GM21786 (cell line): ENCODE data around the gene POLR2J2.
A peak's percentile ranks its signal among the peaks of the same experiment; 100 is the strongest.
"Not testable (repeated sequence)": the region's sequence is repeated elsewhere in the genome, so short reads cannot be mapped to it uniquely, and the experiment has no call there.

Experiments
- ATAC-seq: cut with Tn5 transposase; IDR thresholded peaks from one replicate; pipeline ENCODE4 v1.9.1; 2021; ENCODE audit not compliant: unreplicated experiment

Gene POLR2J2

DNA sequence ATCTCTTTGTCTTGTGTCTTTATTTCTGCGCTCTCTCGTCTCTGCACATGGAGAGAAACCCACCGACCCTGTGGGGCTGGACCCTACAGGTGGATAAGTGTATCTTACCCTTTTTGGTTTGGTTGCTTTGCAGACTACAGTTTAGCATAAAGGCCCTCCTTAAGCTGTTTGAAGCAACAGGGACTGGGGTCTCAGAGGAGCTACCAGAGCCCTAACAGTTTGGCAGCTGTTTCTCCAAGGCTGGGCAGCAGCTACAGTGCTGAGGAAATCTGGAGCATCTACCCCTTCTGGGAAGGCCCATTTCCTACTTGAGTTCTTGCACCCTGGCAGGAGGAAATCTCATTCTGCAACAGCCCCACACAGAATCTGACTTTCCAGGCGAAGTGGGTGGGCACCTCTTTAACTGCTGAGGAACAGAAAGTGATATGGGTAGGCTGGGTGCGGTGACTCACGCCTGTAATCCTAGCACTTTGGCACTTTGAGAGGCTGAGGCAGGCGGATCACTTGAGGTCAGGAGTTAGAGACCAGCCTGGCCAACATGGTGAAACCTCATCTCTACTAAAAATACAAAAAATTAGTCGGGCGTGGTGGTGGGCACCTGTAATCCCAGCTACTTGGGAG is 2.1 kb upstream of the POLR2J2 start:
- ATAC-seq: not testable (repeated sequence)

DNA sequence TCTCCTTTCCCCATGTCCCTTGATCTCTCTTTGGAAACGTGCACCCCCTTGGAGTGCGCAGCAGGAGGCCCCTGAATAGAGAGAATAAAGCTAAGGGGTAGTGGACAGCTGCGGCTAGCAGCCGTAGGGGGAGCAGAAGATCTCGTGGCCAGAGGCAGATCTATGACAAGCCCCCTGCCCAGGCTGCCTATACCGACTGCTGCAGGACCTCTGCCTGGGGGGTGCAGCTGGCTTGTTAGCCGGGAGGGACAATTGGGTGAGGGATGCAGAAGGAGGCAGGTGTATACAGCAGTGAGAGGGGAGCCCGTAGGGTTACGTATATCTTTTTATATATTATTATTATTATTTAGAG is 469 bp upstream of the POLR2J2 start:
- peak; percentile 32 for ATAC-seq

DNA sequence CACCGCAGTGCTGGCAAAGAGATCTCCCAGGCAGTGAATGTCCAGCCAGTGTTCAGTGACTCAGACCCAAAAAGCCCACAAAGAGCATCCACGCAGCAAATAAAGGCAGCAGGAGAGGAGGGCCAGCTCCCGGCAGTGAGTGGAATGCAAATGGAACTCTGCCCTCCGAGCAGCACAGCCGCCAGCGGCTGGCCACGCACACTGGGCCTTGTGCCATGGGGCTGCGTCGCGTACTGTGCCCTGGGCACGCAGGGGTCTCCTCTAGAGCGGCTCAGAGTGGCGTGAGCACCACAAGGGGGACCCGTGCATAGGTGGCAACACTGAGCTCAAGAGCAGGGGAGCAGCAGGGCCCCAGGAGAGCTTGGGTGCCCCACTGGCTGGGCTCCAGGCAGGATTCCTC is 3.9 kb downstream of the POLR2J2 start:
- ATAC-seq: not testable (repeated sequence)

DNA sequence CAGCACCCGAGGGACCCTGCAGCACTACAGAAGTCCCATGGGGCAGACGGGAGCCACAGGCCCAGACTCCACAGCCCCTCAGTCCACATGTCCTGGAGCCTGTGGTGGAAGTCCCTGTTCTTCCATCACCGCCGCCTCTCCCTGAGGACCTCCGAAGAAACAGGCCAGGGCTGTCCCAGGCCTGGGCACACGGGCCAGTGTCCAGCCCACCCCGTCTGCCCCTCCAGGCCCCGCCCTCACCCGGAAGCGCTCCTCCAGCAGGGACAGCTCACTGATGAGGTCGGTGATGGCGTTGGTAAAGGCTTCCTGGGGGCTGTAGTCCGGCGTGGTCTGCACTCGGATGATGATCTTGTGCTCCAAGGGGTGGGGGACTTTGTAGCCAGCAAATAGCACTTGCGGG is 4.6 kb downstream of the POLR2J2 start:
- not testable (repeated sequence) for ATAC-seq

DNA sequence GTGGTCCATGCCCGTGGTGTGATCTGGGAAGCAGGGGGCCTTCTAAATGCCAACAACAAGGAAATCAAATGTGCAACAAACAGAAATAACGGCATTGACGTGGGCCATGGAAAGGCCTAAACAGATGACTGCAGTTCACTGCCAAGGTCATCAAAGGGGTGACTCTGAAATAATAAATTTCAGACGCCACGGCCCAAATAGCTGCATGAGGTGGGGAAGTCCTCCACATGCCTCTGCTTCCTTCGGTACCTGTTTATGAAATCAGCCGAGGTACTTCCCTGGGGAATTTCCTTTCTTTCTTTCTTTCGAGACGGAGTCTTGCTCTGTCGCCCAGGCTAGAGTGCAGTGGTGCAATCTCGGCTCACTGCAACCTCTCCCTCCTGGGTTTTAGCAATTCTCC is 6.7 kb downstream of the POLR2J2 start:
- not testable (repeated sequence) for ATAC-seq

DNA sequence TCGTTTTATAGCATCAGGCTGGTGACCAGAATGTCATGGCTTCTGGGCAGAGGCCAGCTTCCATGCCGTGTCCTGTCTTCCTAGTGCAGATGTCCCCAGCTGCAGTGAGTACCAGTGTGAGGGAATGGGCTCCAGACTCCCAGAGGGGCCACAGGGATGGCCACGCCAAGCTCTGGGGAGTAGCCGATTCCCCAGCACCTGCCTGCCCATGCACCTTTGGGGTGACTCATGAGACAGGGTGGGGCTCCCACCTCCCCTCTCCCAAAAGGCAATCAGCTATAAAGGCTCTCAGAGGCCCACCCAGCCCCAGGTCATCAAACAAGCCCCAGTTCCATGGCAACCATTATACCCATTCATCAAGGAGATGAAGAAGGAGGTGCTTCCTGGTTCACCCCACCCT is 21.5 kb downstream of the POLR2J2 start, which contains the start of gene SPDYE2B:
TSS of gene SPDYE2B (plus strand) at position 396 of the 400 bp plus-strand sequence. CDS start 2,030 bp downstream, outside the sequence.
- not testable (repeated sequence) for ATAC-seq

DNA sequence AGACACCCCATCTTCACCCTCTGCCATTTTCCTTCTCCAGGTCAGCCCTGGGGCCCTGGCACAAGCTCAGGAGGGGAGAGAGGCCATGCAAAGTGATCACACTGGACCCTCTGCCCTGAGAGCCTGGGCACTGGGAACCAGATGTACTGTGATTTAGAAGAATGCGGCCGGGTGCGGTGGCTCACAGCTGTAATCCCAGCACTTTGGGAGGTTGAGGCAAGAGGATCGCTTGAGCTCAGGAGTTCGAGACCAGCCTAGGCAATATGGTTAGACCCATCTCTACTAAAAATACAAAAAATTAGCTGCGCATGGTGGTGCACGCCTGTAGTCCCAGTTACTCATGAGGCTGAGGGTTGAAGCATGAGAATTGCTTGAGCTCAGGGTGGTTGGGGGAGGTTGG is 23.6 kb downstream of the POLR2J2 start:
- not testable (repeated sequence) for ATAC-seq

DNA sequence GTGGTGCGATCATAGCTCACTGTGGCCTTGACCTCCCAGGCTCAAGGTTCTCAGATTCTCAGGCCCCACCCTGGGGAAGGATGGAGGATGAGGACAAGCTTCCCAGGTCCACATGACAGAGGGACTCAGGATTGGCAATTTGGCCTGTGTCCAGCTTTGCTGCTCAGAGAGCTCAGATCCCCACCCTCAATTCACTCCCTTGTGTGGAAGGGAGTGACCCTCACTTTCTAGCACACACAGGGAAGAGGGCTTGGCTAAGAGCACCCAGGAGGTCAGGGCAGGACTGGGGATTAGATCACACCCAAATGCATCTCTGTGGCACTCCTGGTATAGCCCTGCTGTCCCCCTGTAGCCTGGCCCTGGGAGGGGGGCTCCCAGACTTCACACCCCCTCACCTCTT is 28.1 kb downstream of the POLR2J2 start:
- not testable (repeated sequence) for ATAC-seq

DNA sequence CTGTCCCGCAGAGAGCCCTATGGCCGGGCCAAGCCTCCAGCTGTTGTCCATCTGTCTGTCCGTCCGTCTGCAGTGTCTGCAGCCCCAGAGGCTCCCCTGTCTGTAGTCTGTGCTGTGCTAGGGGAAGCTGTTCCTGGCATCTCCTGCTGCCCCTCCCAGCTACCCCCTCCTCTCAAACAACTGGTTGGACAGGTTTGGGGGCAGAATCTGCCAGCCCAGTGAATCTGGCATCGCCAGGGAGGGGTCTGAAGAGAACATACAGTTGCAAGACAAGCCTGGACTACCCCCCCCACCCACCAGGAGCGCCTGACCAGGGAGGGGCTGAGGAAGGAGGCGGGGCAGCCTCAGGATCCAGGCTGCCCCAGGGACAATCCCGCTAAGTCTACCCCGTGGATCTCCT is 28.8 kb downstream of the POLR2J2 start, which contains the start of gene UPK3BL1:
TSS of gene UPK3BL1 (minus strand) at position 101 of the 400 bp plus-strand sequence. CDS start at position 51, 50 bp downstream.
- ATAC-seq: not testable (repeated sequence)

DNA sequence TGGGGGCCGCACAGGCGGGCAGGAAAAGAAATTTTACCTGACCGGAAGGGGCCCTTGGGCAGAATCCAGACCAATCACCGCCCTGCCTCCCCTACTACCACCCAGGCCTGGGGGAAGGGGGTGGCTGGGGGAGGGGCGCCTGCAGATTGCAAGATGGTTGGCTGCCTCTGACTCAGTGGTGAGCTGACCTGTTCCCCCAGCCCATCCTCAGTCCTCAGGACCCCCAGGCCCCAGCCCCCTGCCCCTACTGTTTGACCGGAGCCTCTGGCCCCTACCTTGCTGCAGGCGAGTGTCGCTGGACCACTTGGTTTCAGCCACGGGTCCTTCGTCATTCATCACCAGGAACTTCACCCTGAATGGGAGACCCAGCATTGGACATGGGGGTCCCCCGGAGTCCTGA is 32.6 kb downstream of the POLR2J2 start:
- peak; percentile 1 for ATAC-seq

DNA sequence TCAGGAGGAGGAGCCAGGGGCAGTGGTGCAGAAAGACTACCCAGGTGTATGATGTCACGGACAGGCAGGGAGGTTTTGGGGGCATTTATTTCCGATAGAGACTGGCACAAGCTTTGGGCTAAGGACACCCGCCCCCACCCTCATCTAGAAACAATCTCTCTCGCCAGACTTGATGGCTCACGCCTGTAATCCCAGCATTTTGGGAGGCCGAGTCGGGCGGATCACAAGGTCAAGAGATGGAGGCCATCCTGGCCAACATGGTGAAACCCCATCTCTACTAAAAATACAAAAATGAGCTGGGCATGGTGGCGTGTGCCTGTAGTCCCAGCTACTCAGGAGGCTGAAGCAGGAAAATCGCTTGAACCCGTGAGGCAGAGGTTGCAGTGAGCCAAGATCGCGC is 34.5 kb downstream of the POLR2J2 start:
- ATAC-seq: not testable (repeated sequence)

DNA sequence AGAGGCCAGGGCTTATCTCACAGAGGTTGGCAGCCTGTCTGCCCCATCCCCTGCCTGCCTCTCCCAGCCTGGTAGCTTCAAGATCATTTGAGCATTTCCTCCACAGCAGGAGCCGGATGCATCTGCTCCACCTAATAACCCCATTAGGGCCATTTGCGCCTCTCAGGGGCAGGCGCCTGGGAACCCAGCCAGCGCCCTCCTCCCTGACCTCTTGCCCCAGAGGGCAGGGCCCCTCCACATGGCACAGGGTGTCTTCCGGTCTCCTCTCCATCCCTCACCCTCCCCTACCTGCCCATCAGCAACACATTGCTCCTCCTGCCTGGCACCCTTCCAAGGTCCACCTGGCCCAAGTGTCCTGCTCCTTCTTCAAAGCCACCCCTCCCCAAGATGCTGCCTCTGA is 36.1 kb downstream of the POLR2J2 start:
- not testable (repeated sequence) for ATAC-seq

DNA sequence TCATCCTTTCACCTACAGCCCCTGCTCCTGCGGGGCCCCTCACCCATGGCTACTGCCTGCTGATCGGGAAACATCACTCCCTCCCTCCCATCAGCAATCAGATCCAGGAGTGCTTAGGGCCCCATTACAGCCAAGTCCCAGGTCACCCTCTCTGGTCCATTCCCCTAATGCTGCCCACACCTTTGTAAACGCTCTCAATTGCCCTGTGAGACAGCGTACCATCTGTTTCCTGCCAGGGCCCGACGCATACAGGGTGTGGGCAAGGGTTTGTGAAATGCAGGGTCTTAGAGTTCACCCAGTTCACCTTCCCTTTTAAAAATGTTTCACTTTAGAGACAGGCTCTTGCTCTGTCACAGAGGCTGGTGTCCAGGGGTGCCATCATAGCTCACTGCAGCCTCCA is 37.2 kb downstream of the POLR2J2 start:
- not testable (repeated sequence) for ATAC-seq

DNA sequence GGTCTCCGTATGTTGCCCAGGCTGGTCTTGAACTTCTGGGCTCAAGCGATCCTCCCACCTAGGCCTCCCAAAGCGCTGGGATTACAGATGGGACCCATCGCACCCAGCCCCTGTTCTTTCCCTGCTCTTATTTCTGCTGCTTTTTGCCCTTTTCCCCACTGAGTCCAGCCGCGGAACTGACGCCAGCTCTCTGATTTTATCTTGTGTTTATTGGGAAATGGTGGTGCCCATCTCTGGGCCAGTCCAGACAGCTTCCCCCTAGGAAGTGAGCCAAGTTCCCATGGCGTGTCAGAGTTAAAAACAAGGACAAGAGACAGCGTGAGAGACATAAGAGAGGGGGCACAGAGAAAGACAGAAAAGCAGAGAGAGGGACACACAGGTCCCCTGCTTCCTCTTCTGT is 40.8 kb downstream of the POLR2J2 start:
- ATAC-seq: not testable (repeated sequence)

DNA sequence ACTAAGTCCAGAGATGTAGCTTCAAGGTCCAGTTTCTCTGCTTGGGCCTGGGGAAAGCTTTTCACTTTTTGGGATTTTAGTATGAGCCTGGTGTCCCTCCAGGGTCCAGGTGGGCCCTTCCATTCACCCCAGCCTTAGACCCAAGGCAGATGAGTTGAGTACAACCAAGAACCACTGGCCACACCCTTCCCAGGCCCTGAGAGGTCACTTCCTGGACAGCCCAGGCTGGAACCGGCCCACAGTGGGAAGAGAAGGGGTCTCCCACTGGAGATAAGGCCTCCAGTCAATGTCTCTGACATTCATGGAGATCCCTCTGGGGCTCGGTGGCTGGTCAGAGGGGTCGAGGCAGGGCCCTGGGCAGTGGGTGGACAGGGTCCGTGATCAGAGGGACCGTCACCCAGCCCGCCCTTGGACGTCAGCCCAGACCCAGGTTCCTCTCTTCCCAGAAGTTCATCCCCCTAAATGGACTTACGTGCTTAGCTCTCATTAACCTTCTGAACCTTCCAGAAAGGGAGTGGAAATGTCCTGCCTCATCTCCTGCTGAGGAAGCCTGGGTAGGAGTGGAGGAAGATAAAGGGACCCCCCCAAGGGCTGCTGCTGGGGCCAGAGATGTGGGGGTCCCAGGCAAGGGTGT is 44.1 kb downstream of the POLR2J2 start:
- not testable (repeated sequence) for ATAC-seq

DNA sequence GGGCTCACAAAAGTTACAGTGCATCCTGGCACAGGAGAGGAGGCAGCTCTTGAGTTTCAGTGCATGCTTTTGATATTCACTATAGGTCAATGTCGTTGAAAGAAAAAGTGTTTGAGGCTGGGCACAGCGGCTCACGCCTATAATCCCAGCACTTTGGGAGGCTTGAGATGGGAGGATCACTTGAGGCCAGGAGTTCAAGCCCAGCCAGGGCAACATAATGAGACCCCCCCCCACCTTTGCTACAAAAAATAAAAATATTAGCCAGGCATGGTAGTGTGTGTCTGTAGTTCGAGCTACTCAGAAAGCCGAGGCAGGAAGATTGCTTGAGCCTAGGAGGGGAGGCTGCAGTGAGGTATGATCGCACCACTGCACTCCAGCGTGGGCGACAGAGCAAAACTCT is 53.3 kb downstream of the POLR2J2 start:
- ATAC-seq: not testable (repeated sequence)

DNA sequence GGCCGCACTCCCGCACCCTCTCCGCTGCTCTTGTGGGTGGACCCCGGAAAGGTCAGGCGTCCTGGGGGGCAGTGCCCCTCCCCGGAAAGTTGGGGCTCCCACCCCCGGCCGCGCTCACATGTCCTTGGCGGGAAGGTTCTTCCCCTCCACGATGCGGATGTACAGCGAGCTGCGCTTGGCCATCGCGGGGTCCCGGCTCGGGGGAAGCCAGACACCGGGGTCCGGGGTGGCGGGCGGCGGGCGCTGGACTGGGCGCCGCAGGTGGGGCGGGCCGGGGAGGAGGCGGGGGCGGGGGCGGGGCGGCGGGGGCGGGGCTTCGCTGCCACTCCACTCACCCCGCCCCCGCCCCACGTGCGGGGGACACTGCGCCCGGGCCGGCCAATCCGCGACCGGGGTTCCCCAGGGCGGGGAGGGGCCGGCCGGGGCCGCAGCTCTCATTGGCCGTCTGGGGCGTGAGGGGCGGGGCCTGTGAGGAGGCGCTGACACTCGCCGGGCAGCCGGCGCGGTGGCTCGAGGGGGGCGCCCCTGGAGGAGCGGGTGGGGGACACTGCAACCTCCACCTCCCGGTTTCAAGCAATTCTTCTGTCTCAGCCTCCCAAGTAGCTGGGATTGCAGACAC is 54.8 kb downstream of the POLR2J2 start, which contains the start of gene RASA4:
TSS of gene RASA4 (minus strand) at position 250 of the 619 bp plus-strand sequence. CDS start at position 183, 67 bp downstream.
- peak; percentile 54 for ATAC-seq
